ENCODE results near the gene CDCA4. TPM values are rescaled to one million over a fixed set of nuclear protein-coding genes. Genes with fewer than 3 reads are reported as not detected.

The CDCA4 gene
- total RNA-seq, 1 donor from 2014 or later = 40.1 TPM

- peaks cover 8% of the 10 kb centered on the region for H3K27me3 Mint-ChIP-seq (ENCODE audit: unreplicated experiment)
- H3K4me3 Mint-ChIP-seq (ENCODE audit: unreplicated experiment) = no peak overlapping the region
- H3K27ac Mint-ChIP-seq (ENCODE audit: unreplicated experiment) = no peak overlapping the region
- H3K36me3 Mint-ChIP-seq (ENCODE audit: low read depth, unreplicated experiment) = peaks cover 11% of the 10 kb centered on the region
- no peak for TF ChIP-seq CTCF (IDR thresholded peaks at IDR 0.05; ENCODE audit: unreplicated experiment)
- peaks cover 5% of the 10 kb centered on the region for H3K4me1 Mint-ChIP-seq (ENCODE audit: unreplicated experiment)
- DNase-seq (ENCODE audit: low spot score) = no peak
- no peaks in the 10 kb centered on the region for H3K9me3 Mint-ChIP-seq (ENCODE audit: unreplicated experiment)
Observed at GRCh38 chr14:105053421-105053820, 32.5 kb upstream of the CDCA4 start.

- H3K27ac Mint-ChIP-seq (ENCODE audit: unreplicated experiment) = no peak overlapping the region
- H3K27me3 Mint-ChIP-seq (ENCODE audit: unreplicated experiment) = peaks cover 8% of the 10 kb centered on the region
- H3K9me3 Mint-ChIP-seq (ENCODE audit: unreplicated experiment) = no peaks in the 10 kb centered on the region
- no peak overlapping the region for H3K4me3 Mint-ChIP-seq (ENCODE audit: unreplicated experiment)
- TF ChIP-seq CTCF (IDR thresholded peaks at IDR 0.05; ENCODE audit: unreplicated experiment) = no peak
- peaks cover 5% of the 10 kb centered on the region for H3K4me1 Mint-ChIP-seq (ENCODE audit: unreplicated experiment)
- peaks cover 11% of the 10 kb centered on the region for H3K36me3 Mint-ChIP-seq (ENCODE audit: low read depth, unreplicated experiment)
- no peak for DNase-seq (ENCODE audit: low spot score)
Observed at GRCh38 chr14:105052110-105052458, 31.2 kb upstream of the CDCA4 start.

- no peaks in the 10 kb centered on the region for H3K9me3 Mint-ChIP-seq (ENCODE audit: unreplicated experiment)
- H3K4me3 Mint-ChIP-seq (ENCODE audit: unreplicated experiment) = no peak overlapping the region
- H3K27ac Mint-ChIP-seq (ENCODE audit: unreplicated experiment) = no peak overlapping the region
- H3K4me1 Mint-ChIP-seq (ENCODE audit: unreplicated experiment) = peaks cover 5% of the 10 kb centered on the region
- TF ChIP-seq CTCF (IDR thresholded peaks at IDR 0.05; ENCODE audit: unreplicated experiment) = no peak
- H3K36me3 Mint-ChIP-seq (ENCODE audit: low read depth, unreplicated experiment) = peaks cover 11% of the 10 kb centered on the region
- no peak for DNase-seq (ENCODE audit: low spot score)
- H3K27me3 Mint-ChIP-seq (ENCODE audit: unreplicated experiment) = peaks cover 5% of the 10 kb centered on the region
Observed at GRCh38 chr14:105051182-105052109, 30.6 kb upstream of the CDCA4 start.

GRCh38 chr14:105050551-105050897 is 29.6 kb upstream of the CDCA4 start:
- TF ChIP-seq CTCF (IDR thresholded peaks at IDR 0.05; ENCODE audit: unreplicated experiment) = no peak
- Mint-ChIP-seq H3K36me3 (ENCODE audit: low read depth, unreplicated experiment) (peaks cover 11% of the 10 kb centered on the region), H3K27ac (ENCODE audit: unreplicated experiment) (no peak overlapping the region), H3K9me3 (ENCODE audit: unreplicated experiment) (no peaks in the 10 kb centered on the region), H3K4me1 (ENCODE audit: unreplicated experiment) (peaks cover 5% of the 10 kb centered on the region), H3K4me3 (ENCODE audit: unreplicated experiment) (no peak overlapping the region), H3K27me3 (ENCODE audit: unreplicated experiment) (peaks cover 5% of the 10 kb centered on the region)
- no peak for DNase-seq (ENCODE audit: low spot score)
